ENCODE measurements around the gene VWA8.

DNA sequence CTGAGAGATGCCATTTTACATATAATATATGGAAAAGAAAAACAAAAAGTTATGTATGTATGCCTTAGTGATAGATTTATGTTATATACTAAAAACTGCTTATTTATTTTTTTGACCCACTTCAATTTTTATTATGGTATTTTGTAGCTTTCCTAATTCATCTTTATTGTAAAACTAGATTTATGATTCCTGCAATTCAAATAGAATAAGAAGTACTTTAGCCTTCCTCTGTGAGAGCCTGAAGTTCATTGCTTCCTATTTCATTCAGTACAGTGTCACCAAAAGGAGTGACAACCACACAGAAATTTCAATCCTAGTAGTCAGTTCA lies 345.4 kb downstream of the VWA8 start:
- TF ChIP-seq, protein P1, sequence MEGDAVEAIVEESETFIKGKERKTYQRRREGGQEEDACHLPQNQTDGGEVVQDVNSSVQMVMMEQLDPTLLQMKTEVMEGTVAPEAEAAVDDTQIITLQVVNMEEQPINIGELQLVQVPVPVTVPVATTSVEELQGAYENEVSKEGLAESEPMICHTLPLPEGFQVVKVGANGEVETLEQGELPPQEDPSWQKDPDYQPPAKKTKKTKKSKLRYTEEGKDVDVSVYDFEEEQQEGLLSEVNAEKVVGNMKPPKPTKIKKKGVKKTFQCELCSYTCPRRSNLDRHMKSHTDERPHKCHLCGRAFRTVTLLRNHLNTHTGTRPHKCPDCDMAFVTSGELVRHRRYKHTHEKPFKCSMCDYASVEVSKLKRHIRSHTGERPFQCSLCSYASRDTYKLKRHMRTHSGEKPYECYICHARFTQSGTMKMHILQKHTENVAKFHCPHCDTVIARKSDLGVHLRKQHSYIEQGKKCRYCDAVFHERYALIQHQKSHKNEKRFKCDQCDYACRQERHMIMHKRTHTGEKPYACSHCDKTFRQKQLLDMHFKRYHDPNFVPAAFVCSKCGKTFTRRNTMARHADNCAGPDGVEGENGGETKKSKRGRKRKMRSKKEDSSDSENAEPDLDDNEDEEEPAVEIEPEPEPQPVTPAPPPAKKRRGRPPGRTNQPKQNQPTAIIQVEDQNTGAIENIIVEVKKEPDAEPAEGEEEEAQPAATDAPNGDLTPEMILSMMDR (IDR thresholded peaks at IDR 0.05) = no peak
- TF ChIP-seq POLR2A (IDR thresholded peaks at IDR 0.05) (no peak), POLR2AphosphoS5 (IDR thresholded peaks at IDR 0.05; ENCODE audit: insufficient read depth in 1 of 2, low read depth in 1 of 2) (no peak)
